ENCODE data around the gene JUND. TPM values are rescaled to one million over a fixed set of nuclear protein-coding genes. Genes with fewer than 3 reads are reported as not detected.

The JUND gene
- total and polyA plus RNA-seq, 10 donors: 47.5 to 232 (median 146) TPM

DNA sequence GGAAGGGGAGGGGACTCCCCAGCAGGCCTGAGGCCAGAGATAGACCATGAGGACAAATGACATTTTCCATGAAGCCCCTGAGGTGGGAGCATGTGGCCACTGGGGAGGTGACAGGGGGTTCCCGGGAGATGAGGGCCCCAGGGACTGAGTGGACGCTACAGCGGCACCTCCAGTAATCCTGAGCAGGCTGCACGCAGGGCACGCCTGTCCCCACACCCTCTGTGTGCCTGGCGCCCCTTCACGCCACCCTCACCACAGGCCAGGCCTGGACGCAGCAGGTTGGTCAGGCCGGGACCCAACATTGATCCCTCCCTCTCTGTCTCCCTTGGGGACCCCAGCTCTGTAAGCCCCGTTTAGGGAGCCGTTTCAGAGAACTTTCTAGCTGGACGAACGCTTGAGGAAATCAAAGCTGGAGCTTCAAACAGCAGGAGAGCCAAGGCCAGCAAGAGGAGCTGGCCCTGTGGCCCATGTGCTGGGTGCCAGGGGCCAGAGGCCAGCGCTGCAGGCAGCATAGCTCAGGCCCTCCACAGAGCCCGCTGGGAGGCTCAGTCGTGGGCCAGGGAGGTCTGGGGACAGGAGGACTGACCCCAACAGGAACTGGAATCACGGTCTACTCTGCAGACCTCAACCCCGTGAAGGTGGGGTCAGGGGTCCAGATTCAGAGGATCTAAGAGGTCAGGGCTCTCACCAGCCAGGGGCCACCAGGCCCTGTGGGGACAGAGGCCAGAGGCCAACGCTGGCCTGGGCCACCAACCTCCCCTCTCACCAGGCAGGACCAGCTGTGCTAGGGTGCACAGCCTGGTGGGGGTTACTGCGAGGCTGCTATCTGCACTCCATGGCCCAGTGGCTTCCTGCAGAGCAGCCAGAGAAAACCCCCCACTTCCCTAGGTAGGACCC is 26.9 kb upstream of the JUND start:
- Histone ChIP-seq H3K4me1 (peaks cover 44 to 96% (median 75%) of the 10 kb centered on the region in 6 donors), H3K27me3 (replicated peaks in 1 of 7) (no peaks in the 10 kb centered on the region), H3K36me3 (peaks cover 0 to 72% (median 28%) of the 10 kb centered on the region in 6 donors), H3K9me3 (no peaks in the 10 kb centered on the region), H3K27ac (peak overlapping the region; percentile 26 to 99 (median 96)), H3K4me3 (no peak overlapping the region)
- TF ChIP-seq POLR2AphosphoS5 (IDR thresholded peaks at IDR 0.05) (peak in 1 of 3 donors; percentile 0), POLR2A (IDR thresholded peaks at IDR 0.05) (no peak)
- TF ChIP-seq, protein P1, sequence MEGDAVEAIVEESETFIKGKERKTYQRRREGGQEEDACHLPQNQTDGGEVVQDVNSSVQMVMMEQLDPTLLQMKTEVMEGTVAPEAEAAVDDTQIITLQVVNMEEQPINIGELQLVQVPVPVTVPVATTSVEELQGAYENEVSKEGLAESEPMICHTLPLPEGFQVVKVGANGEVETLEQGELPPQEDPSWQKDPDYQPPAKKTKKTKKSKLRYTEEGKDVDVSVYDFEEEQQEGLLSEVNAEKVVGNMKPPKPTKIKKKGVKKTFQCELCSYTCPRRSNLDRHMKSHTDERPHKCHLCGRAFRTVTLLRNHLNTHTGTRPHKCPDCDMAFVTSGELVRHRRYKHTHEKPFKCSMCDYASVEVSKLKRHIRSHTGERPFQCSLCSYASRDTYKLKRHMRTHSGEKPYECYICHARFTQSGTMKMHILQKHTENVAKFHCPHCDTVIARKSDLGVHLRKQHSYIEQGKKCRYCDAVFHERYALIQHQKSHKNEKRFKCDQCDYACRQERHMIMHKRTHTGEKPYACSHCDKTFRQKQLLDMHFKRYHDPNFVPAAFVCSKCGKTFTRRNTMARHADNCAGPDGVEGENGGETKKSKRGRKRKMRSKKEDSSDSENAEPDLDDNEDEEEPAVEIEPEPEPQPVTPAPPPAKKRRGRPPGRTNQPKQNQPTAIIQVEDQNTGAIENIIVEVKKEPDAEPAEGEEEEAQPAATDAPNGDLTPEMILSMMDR (IDR thresholded peaks at IDR 0.05 in 8 of 11, conservative IDR thresholded peaks at IDR 0.05 in 3 of 11): no peak
- intact Hi-C loops (cut with DNase I; ENCODE audit: low total_unique reads): no loop called here
- 74 to 84% (median 80%) methylated on average over 9 to 20 of the region's 20 CpGs for WGBS, 5 donors
- DNase-seq: peak; percentile 73

DNA sequence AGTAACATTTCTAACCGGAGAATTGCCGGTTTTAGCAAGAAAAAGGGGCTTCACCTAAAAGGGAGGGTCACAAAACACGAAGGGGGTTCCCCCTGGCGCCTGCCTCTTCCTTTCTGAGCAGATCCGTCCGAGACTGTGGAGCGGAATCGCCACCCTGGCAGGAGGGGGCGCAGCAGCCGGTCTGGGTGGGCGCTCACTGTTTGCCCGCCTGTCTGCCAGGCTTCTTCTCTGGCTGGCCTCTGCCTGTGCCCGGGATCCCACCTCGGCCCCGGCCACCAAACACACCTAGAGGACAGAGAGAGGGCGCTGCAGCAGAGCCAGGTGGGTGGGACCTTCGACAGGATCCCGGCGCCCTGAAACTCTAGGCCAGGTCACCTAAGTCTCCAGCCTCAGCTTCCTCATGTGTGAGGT is 25.9 kb upstream of the JUND start:
- intact Hi-C loops (cut with DNase I; ENCODE audit: low total_unique reads): no loop called here
- Histone ChIP-seq H3K9me3 (no peaks in the 10 kb centered on the region), H3K27ac (peak overlapping the region; percentile 93 to 99 (median 98)), H3K4me3 (peak overlapping the region in 1 of 8 donors; percentile 68), H3K4me1 (peaks cover 54 to 100% (median 85%) of the 10 kb centered on the region in 6 donors), H3K27me3 (replicated peaks in 1 of 7) (no peaks in the 10 kb centered on the region), H3K36me3 (peaks cover 0 to 62% (median 23%) of the 10 kb centered on the region in 6 donors)
- DNase-seq: peak; percentile 82
- TF ChIP-seq POLR2A (IDR thresholded peaks at IDR 0.05) (no peak), POLR2AphosphoS5 (IDR thresholded peaks at IDR 0.05) (peak in 1 of 3 donors; percentile 62)
- TF ChIP-seq, protein P1 (IDR thresholded peaks at IDR 0.05 in 8 of 11, conservative IDR thresholded peaks at IDR 0.05 in 3 of 11): peak in 1 of 11 experiments; percentile 7
- 65 to 78% (median 74%) methylated on average over 18 to 19 of the region's 19 CpGs for WGBS, 5 donors

DNA sequence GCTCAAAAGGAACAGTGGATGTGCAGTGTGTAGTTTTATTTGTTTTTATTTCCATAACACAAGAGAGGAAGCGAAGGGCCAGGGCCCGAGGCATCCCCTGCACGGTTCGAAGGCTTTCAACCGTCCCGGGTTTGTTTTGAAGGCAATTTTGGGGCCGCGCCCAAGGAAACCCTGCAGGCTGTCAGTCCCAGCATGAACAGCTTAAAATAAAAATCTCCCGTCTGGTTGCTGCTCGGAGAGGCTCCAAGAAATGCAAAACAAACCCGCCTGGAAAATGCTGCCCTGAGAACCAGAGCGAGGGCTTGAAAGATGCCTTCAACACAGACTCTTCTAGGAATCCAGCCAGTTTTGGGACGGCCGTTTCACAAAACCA is 25.5 kb upstream of the JUND start:
- peaks cover 56 to 100% (median 87%) of the 10 kb centered on the region in 6 donors for H3K4me1 ChIP-seq
- DNase-seq: peak; percentile 80
- no peaks in the 10 kb centered on the region for H3K27me3 ChIP-seq (replicated peaks in 1 of 7)
- no peaks in the 10 kb centered on the region for H3K9me3 ChIP-seq
- H3K4me3 ChIP-seq: peak overlapping the region in 1 of 8 donors; percentile 68
- intact Hi-C loops (cut with DNase I; ENCODE audit: low total_unique reads): no loop called here
- peak overlapping the region; percentile 93 to 99 (median 98) for H3K27ac ChIP-seq
- 48 to 65% (median 62%) methylated on average over 14 of the region's 14 CpGs for WGBS, 5 donors
- peaks cover 0 to 58% (median 19%) of the 10 kb centered on the region in 6 donors for H3K36me3 ChIP-seq
- TF ChIP-seq POLR2A (IDR thresholded peaks at IDR 0.05): no peak
- TF ChIP-seq, protein P1 (IDR thresholded peaks at IDR 0.05 in 8 of 11, conservative IDR thresholded peaks at IDR 0.05 in 3 of 11): no peak
- no peak for TF ChIP-seq POLR2AphosphoS5 (IDR thresholded peaks at IDR 0.05)
